ENCODE measurements around the gene ATM.

DNA sequence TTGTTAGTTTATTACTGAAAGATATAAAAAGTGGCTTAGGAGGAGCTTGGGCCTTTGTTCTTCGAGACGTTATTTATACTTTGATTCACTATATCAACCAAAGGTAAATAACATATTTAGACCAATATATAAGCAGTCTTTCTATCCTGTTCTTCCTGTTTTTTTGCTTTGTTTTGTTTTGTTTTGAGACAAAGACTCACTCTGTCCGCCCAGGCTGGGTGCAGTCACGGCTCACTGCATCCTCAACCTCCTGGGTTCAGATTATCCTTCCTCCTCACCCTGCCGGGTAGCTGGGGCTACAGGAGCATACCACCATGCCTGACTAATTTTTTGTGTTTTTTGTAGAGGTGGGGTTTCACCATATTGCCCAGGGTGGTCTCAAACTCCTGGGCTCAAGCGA lies 66.8 kb downstream of the ATM start:
- TF ChIP-seq, protein P1, sequence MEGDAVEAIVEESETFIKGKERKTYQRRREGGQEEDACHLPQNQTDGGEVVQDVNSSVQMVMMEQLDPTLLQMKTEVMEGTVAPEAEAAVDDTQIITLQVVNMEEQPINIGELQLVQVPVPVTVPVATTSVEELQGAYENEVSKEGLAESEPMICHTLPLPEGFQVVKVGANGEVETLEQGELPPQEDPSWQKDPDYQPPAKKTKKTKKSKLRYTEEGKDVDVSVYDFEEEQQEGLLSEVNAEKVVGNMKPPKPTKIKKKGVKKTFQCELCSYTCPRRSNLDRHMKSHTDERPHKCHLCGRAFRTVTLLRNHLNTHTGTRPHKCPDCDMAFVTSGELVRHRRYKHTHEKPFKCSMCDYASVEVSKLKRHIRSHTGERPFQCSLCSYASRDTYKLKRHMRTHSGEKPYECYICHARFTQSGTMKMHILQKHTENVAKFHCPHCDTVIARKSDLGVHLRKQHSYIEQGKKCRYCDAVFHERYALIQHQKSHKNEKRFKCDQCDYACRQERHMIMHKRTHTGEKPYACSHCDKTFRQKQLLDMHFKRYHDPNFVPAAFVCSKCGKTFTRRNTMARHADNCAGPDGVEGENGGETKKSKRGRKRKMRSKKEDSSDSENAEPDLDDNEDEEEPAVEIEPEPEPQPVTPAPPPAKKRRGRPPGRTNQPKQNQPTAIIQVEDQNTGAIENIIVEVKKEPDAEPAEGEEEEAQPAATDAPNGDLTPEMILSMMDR (conservative IDR thresholded peaks at IDR 0.05 in 1 of 2, IDR thresholded peaks at IDR 0.05 in 1 of 2; ENCODE audit: low read depth in 1 of 2, low read length in 2 of 2), result no peak
- TF ChIP-seq EZH2 (IDR thresholded peaks at IDR 0.05; ENCODE audit: low read length, missing control alignments), result no peak
